DMS153 (cell line): ENCODE data around the gene STYXL2.

ENCODE experiments used
- DNase-seq: peaks from one replicate; lab custom pipeline; 2025; lab: John Stamatoyannopoulos, UW

Gene STYXL2

GRCh38 chr1:167093846-167094516 is at the start of gene STYXL2:
STYXL2 (plus strand) TSS chr1:167094075; CDS start chr1:167094850, 775 bp downstream.
- no peak for DNase-seq

GRCh38 chr1:167051907-167052306 is 42.0 kb upstream of the STYXL2 start:
- DNase-seq: no peak

GRCh38 chr1:167052389-167052788 is 41.5 kb upstream of the STYXL2 start:
- DNase-seq: no peak

- no peak for DNase-seq
Observed at GRCh38 chr1:167054531-167054930, 39.3 kb upstream of the STYXL2 start.

GRCh38 chr1:167054946-167055630 is 38.8 kb upstream of the STYXL2 start:
- no peak for DNase-seq

GRCh38 chr1:167056529-167057231 is 37.2 kb upstream of the STYXL2 start:
- no peak for DNase-seq

GRCh38 chr1:167057241-167057688 is 36.6 kb upstream of the STYXL2 start:
- DNase-seq: peak; percentile 85

- peak; percentile 34 for DNase-seq
Observed at GRCh38 chr1:167059045-167059808, 34.6 kb upstream of the STYXL2 start.

GRCh38 chr1:167059809-167060107 is 34.1 kb upstream of the STYXL2 start:
- no peak for DNase-seq

GRCh38 chr1:167060141-167061072 is 33.5 kb upstream of the STYXL2 start:
- no peak for DNase-seq

GRCh38 chr1:167061073-167061464 is 32.8 kb upstream of the STYXL2 start:
- DNase-seq: no peak

- no peak for DNase-seq
Observed at GRCh38 chr1:167064621-167065020, 29.3 kb upstream of the STYXL2 start.

GRCh38 chr1:167065471-167065870 is 28.4 kb upstream of the STYXL2 start:
- peak; percentile 86 for DNase-seq

- DNase-seq: peak; percentile 67
Observed at GRCh38 chr1:167066333-167067122, 27.3 kb upstream of the STYXL2 start.

- DNase-seq: no peak
Observed at GRCh38 chr1:167067904-167068303, 26.0 kb upstream of the STYXL2 start.

- no peak for DNase-seq
Observed at GRCh38 chr1:167068761-167069160, 25.1 kb upstream of the STYXL2 start.

- no peak for DNase-seq
Observed at GRCh38 chr1:167071286-167071685, 22.6 kb upstream of the STYXL2 start.

- no peak for DNase-seq
Observed at GRCh38 chr1:167076136-167076710, 17.7 kb upstream of the STYXL2 start.

GRCh38 chr1:167077128-167077867 is 16.6 kb upstream of the STYXL2 start:
- DNase-seq: no peak

GRCh38 chr1:167077868-167078210 is 16.0 kb upstream of the STYXL2 start:
- no peak for DNase-seq
